K562 (cell line): Measurements from ENCODE around the gene ADGRE1. TPM values are rescaled to one million over a fixed set of nuclear protein-coding genes. Genes with fewer than 3 reads are reported as not detected.

Experiments used
- ATAC-seq: fragments of 200-7000 bp; cut with Tn5 transposase; 3 replicates; pipeline ENCODE4 v1.9.1; 2020; ENCODE audit warnings: moderate library complexity
- BruUV-seq: library from RNA; stranded (reverse); fragments of 400-500 nt; replicated peaks from 2 replicates; lab custom pipeline; 2021; lab: Mats Ljungman, UMichigan
- CTCF ChIA-PET: fragments of 300-600 bp; formaldehyde crosslinking; extraction: SDS; loops from one replicate; lab custom pipeline; 2021; ENCODE audit warnings: low intra/inter-chr PET ratio; lab: Yijun Ruan, JAX
- POLR2A ChIA-PET: fragments of 300-600, 350-650 bp; sonication (Branson Sonifier 250); formaldehyde crosslinking; extraction: SDS; loops from one replicate; lab custom pipeline; 2021; ENCODE audit warnings: antibody characterized with exemption, inconsistent platforms; lab: Yijun Ruan, JAX
- DNase-seq, 4 experiments: peaks; one replicate each; pipeline versions ENCODE4 v3.0.0 to v3.0.0-alpha.2; 2011 to 2018; ENCODE audit warnings: low spot score in 3 of 4, mixed read lengths in 3 of 4; ENCODE audit errors: extremely low read depth in 1 of 4
- FAIRE-seq: peaks from 2 replicates; lab custom pipeline; 2011; peaks lifted over from hg19 to GRCh38; lab: Jason Lieb, UNC
- H2AFZ ChIP-seq: 2 replicates; pipeline ENCODE4 v1.6.0; 2011; ENCODE audit warnings: low read depth, low read length, control low read depth, inconsistent platforms
- H3K27ac ChIP-seq: fragments of 200-600 bp; 3 replicates; pipeline ENCODE4 v1.8.0; 2011; ENCODE audit warnings: low read depth, mild to moderate bottlenecking, control low read depth, inconsistent platforms, low read length, moderate library complexity, mixed read lengths; ENCODE audit errors: extremely low read depth
- H3K27me3 ChIP-seq, 2 experiments: fragments of 300-600 bp in 1 of 2; 2 replicates in 1 of 2; 3 replicates in 1 of 2; pipeline versions ENCODE4 v1.6.0 to v1.8.0; 2011; ENCODE audit warnings: inconsistent platforms in 2 of 2, low read length in 2 of 2, mild to moderate bottlenecking in 1 of 2, mixed read lengths in 1 of 2, moderate library complexity in 1 of 2; ENCODE audit not compliant: control insufficient read depth in 2 of 2, insufficient read depth in 2 of 2
- H3K36me3 ChIP-seq: fragments of 300-600 bp; 3 replicates; pipeline ENCODE4 v1.8.0; 2011; ENCODE audit warnings: mild to moderate bottlenecking, low read length, inconsistent platforms; ENCODE audit not compliant: control insufficient read depth, insufficient read depth
- H3K4me1 ChIP-seq, 2 experiments: fragments of 200-600 bp in 1 of 2; replicated peaks in 1 of 2; 2 replicates in 1 of 2; 3 replicates in 1 of 2; pipeline versions ENCODE4 v1.5.1 to v1.8.0; 2011; ENCODE audit warnings: inconsistent platforms in 2 of 2, low read length in 2 of 2, mild to moderate bottlenecking in 1 of 2, mixed read lengths in 1 of 2, moderate library complexity in 1 of 2; ENCODE audit not compliant: control insufficient read depth in 2 of 2, insufficient read depth in 2 of 2
- H3K4me2 ChIP-seq: 2 replicates; pipeline ENCODE4 v1.6.1; 2011; ENCODE audit warnings: low read length, control low read depth, inconsistent platforms, mixed read lengths; ENCODE audit not compliant: insufficient read depth
- H3K4me3 ChIP-seq: fragments of 200-600 bp; sonication (generic), shearing (Covaris generic); 2 replicates; pipeline ENCODE4 v1.5.1; 2016; ENCODE audit warnings: control low read depth, inconsistent platforms
- H3K79me2 ChIP-seq: fragments of 200-600 bp; 3 replicates; pipeline ENCODE4 v1.8.0; 2011; ENCODE audit warnings: low read length, inconsistent platforms; ENCODE audit not compliant: control insufficient read depth, insufficient read depth
- H3K9ac ChIP-seq, 2 experiments: 2 replicates each; pipeline versions ENCODE4 v1.6.0 to v1.6.1; 2011; ENCODE audit warnings: low read depth in 2 of 2, low read length in 2 of 2, control low read depth in 1 of 2, inconsistent platforms in 1 of 2, mild to moderate bottlenecking in 1 of 2, mixed read lengths in 1 of 2; ENCODE audit not compliant: insufficient read depth in 1 of 2
- H3K9me1 ChIP-seq: one replicate; pipeline ENCODE4 v1.6.0; 2011; ENCODE audit warnings: inconsistent platforms, mild to moderate bottlenecking, low read length, moderate library complexity; ENCODE audit not compliant: control insufficient read depth, insufficient read depth
- H3K9me3 ChIP-seq: replicated peaks from 2 replicates; pipeline ENCODE4 v1.5.1; 2011; ENCODE audit warnings: low read depth, low read length, inconsistent platforms; ENCODE audit not compliant: control insufficient read depth, insufficient read depth
- H4K20me1 ChIP-seq: replicated peaks from 2 replicates; pipeline ENCODE4 v1.6.1; 2011; ENCODE audit warnings: low read length, inconsistent platforms, mixed read lengths; ENCODE audit not compliant: control insufficient read depth, insufficient read depth
- GABPB2 ChIP-seq: fragments of 250-450 bp; sonication (Bioruptor Pico); conservative IDR thresholded peaks from 2 replicates; pipeline ENCODE4 v1.5.1; 2021; ENCODE audit warnings: mild to moderate bottlenecking
- GTF2F1 ChIP-seq: IDR thresholded peaks from 2 replicates; pipeline ENCODE4 v1.6.1; 2011; ENCODE audit warnings: low read depth, low read length, improper control_type of control experiment
- RAD51 ChIP-seq: fragments of 450-650 bp; IDR thresholded peaks from 2 replicates; pipeline ENCODE4 v1.7.1; 2016; ENCODE audit warnings: low read depth, mild to moderate bottlenecking, borderline replicate concordance
- RBM25 ChIP-seq: fragments of 200-400 bp; formaldehyde crosslinking; IDR thresholded peaks from 2 replicates; pipeline ENCODE4 v1.6.1; 2018; ENCODE audit warnings: low read length, low read depth, moderate library complexity; ENCODE audit not compliant: severe bottlenecking
- SLC30A9 ChIP-seq: fragments of 250-450 bp; sonication (Bioruptor Pico); IDR thresholded peaks from 2 replicates; pipeline ENCODE4 v1.8.0; 2022; ENCODE audit warnings: mild to moderate bottlenecking, moderate library complexity
- ZNF24 ChIP-seq: fragments of 450-650 bp; IDR thresholded peaks from 2 replicates; pipeline ENCODE4 v1.6.1; 2016
- whole genome bisulfite sequencing: fragments of 100-300 bp; shearing (Covaris generic); methylation state at CpG from one replicate; pipeline ENCODE4 v1.1.6; 2016; ENCODE audit warnings: low coverage, mixed read lengths; ENCODE audit not compliant: insufficient coverage; ENCODE audit errors: missing lambda C conversion rate; 5-methylcytosine and 5-hydroxymethylcytosine counted together
- in situ Hi-C: fragments of 300-500 bp; cut with MboI; formaldehyde crosslinking; loops from 4 replicates; pipeline ENCODE4 v1.15.0; 2018; ENCODE audit warnings: inconsistent platforms, mixed read lengths
- intact Hi-C: fragments of 100-400 bp; cut with micrococcal nuclease; formaldehyde crosslinking; loops from 2 replicates; pipeline ENCODE4 v1.14.2; 2022
- polyA plus RNA-seq, 8 experiments: library from polyadenylated mRNA; depleted of rRNA in 4 of 8; stranded (reverse) in 5 of 8; unstranded in 3 of 8; fragments of >200 nt; fragmentation: Nextera tagmentation in 2 of 8; fragmentation: Illumina TruSeq in 1 of 8; extraction: Ambion mirVana in 2 of 8; extraction: Trizol in 1 of 8; gene quantifications; 2 replicates each; pipeline versions ENCODE4 v1.2.1 to v1.2.3, GENCODE V29; 2011 to 2014; ENCODE audit warnings: inconsistent platforms in 1 of 8, missing spikeins in 1 of 8
- total RNA-seq, 7 experiments: library from RNA; depleted of rRNA in 6 of 7; stranded (reverse); fragments of >200 nt in 6 of 7; fragmentation: Illumina TruSeq in 2 of 7; extraction: Trizol in 2 of 7; gene quantifications; 2 replicates each; pipeline versions ENCODE4 v1.2.1 to v1.2.3, GENCODE V29; 2011 to 2021; ENCODE audit warnings: low replicate concordance in 1 of 7
- TF ChIP-seq, protein P1 (sequence below): fragments of 450-650 bp; formaldehyde crosslinking; IDR thresholded peaks from 2 replicates; pipeline ENCODE4 v1.4.0; 2020; ENCODE audit warnings: mild to moderate bottlenecking, mixed read lengths
- TF ChIP-seq, protein P2 (sequence below): sonication (generic); formaldehyde crosslinking; IDR thresholded peaks from 2 replicates; pipeline ENCODE4 v1.9.0; 2022; ENCODE audit warnings: mild to moderate bottlenecking, missing genetic modification reagents

Gene ADGRE1
- total and polyA plus RNA-seq, 9 of the 15 experiments (the other 6 are each of a cell fraction or from before 2014, with no cell fraction given), result 0.09 to 0.49 (median 0.25) TPM; not detected in 1

DNA sequence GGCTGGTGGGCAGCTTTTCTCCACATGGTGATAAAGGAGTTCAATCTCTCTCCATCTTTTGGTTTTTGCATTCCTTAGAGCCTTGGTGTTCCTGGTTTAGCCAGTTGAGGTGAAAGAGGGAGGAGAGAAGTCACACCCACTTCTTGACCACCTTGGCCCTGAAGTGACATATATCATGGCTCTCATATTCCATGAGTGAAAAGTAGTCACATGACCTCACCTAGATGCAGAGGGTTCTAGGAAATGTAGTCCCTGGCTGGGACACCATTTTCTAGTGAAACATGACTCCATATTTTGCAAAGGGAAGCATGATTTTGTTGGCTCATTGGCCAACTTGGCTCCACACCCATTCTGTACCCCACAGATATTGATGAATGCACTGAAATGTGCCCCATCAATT lies 16.1 kb downstream of the ADGRE1 start:
- Histone ChIP-seq H3K27ac (no peak overlapping the region), H3K9me3 (peaks cover 3% of the 10 kb centered on the region; the same call in 1 of the 2 replicates), H3K4me1 (no peaks in the 10 kb centered on the region), H3K79me2 (no peaks in the 10 kb centered on the region), H3K36me3 (no peaks in the 10 kb centered on the region), H2AFZ (no peak overlapping the region), H3K4me2 (no peak overlapping the region), H3K4me3 (no peak overlapping the region), H3K27me3 (no peaks in the 10 kb centered on the region), H4K20me1 (no peaks in the 10 kb centered on the region), H3K9ac (no peak overlapping the region), H3K9me1 (no peaks in the 10 kb centered on the region)
- CTCF ChIA-PET, result no interaction called here
- POLR2A ChIA-PET, result interaction anchor here (0.7 kb wide), 1 partner anchor 876 kb away, joined by 3 read pairs; no protein-coding TSS in a partner anchor
- no peak for FAIRE-seq
- intact Hi-C loops (no loop called here), in situ Hi-C loops (no loop called here)
- ATAC-seq, result no peak
- TF ChIP-seq GTF2F1 (no peak), ZNF24 (no peak), RAD51 (0 out of 2 replicates have a peak, but pooled peaks have one; percentile 13)
- TF ChIP-seq, protein P1, sequence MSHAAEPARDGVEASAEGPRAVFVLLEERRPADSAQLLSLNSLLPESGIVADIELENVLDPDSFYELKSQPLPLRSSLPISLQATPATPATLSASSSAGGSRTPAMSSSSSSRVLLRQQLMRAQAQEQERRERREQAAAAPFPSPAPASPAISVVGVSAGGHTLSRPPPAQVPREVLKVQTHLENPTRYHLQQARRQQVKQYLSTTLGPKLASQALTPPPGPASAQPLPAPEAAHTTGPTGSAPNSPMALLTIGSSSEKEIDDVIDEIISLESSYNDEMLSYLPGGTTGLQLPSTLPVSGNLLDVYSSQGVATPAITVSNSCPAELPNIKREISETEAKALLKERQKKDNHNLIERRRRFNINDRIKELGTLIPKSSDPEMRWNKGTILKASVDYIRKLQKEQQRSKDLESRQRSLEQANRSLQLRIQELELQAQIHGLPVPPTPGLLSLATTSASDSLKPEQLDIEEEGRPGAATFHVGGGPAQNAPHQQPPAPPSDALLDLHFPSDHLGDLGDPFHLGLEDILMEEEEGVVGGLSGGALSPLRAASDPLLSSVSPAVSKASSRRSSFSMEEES (CRISPR knock-in tag), result peak; percentile 70
- DNase-seq, result no peak
- BruUV-seq, result no TSS peak

DNA sequence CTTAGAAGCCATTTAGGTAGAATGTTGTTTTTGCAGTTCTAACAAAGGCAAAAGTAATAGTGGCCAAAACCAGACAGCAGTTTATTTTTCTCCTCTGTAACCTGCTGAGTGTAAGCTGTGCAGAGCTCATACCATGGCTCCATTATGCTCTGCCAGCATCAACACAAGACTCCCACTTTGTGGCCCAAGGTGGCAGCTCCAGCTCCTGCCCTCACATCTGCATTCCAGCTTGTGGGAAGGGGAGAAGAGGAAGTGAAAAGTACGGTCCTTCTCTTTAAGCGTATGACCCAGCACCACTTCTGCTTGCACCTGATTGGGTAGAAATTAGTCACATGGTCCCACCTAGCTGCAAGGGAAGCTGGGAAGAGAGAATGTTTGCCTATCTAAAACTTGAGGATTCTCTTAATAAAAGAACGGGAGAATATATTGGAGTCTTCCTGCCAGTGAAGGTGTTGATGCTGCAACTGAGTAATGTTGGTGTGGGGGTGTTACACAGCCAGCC lies 19.2 kb downstream of the ADGRE1 start:
- WGBS, result 6% methylated on average over 3 of the region's 3 CpGs
- Histone ChIP-seq H3K9me3 (peaks cover 6% of the 10 kb centered on the region; the same call in 1 of the 2 replicates), H3K4me1 (no peaks in the 10 kb centered on the region), H3K27me3 (no peaks in the 10 kb centered on the region), H2AFZ (no peak overlapping the region), H3K9ac (no peak overlapping the region), H4K20me1 (no peaks in the 10 kb centered on the region), H3K4me3 (no peak overlapping the region), H3K36me3 (no peaks in the 10 kb centered on the region)
- no TSS peak for BruUV-seq
- FAIRE-seq (no peak), DNase-seq (peak in 2 of 4 experiments; percentile 13 to 16), ATAC-seq (no peak)
- in situ Hi-C loops, result no loop called here
- intact Hi-C loops, result no loop called here
- POLR2A ChIA-PET, result no interaction called here
- CTCF ChIA-PET, result no interaction called here
- TF ChIP-seq GABPB2 (CRISPR knock-in tag) (no peak), RBM25 (peak; percentile 72), SLC30A9 (CRISPR knock-in tag) (no peak)
- TF ChIP-seq, protein P2, sequence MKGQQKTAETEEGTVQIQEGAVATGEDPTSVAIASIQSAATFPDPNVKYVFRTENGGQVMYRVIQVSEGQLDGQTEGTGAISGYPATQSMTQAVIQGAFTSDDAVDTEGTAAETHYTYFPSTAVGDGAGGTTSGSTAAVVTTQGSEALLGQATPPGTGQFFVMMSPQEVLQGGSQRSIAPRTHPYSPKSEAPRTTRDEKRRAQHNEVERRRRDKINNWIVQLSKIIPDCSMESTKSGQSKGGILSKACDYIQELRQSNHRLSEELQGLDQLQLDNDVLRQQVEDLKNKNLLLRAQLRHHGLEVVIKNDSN (CRISPR knock-in tag), result peak; percentile 58
- TF ChIP-seq, all 486 proteins: peak for 2
- no peaks in the 10 kb centered on the region for H3K79me2 ChIP-seq
- no peak overlapping the region for H3K4me2 ChIP-seq
- H3K27ac ChIP-seq, result no peak overlapping the region
- no peaks in the 10 kb centered on the region for H3K9me1 ChIP-seq
